Measurements from ENCODE around the gene DOCK2. TPM values are rescaled to one million over a fixed set of nuclear protein-coding genes. Genes with fewer than 3 reads are reported as not detected.

Gene DOCK2
- total RNA-seq, 1 experiment from 2014 or later, result not detected

- H3K9me3 Mint-ChIP-seq (ENCODE audit: low read depth, unreplicated experiment), result peaks cover 4% of the 10 kb centered on the region
- DNase-seq, result no peak
- CTCF ChIA-PET, result no interaction called here
- H3K36me3 Mint-ChIP-seq (ENCODE audit: insufficient read depth, unreplicated experiment), result no peaks in the 10 kb centered on the region
- no TSS peak for BruUV-seq (replicated peaks)
- no peak overlapping the region for H3K27ac Mint-ChIP-seq (ENCODE audit: unreplicated experiment)
- no peak overlapping the region for H3K4me3 Mint-ChIP-seq (ENCODE audit: low read depth, unreplicated experiment)
- intact Hi-C loops (cut with micrococcal nuclease; ENCODE audit: unreplicated experiment), result no loop called here
- H3K4me1 Mint-ChIP-seq (ENCODE audit: low read depth, unreplicated experiment), result no peaks in the 10 kb centered on the region
- H3K27me3 Mint-ChIP-seq (ENCODE audit: unreplicated experiment), result no peaks in the 10 kb centered on the region
- TF ChIP-seq CTCF (IDR thresholded peaks at IDR 0.05; ENCODE audit: unreplicated experiment), result no peak
Measured at GRCh38 chr5:169626779-169627178, 10.3 kb upstream of the DOCK2 start.

- CTCF ChIA-PET, result interaction anchor here (0.6 kb wide), 1 partner anchor 13 kb away, joined by 4 read pairs; no protein-coding TSS in a partner anchor
- no peaks in the 10 kb centered on the region for H3K36me3 Mint-ChIP-seq (ENCODE audit: insufficient read depth, unreplicated experiment)
- no peak overlapping the region for H3K27ac Mint-ChIP-seq (ENCODE audit: unreplicated experiment)
- H3K9me3 Mint-ChIP-seq (ENCODE audit: low read depth, unreplicated experiment), result peaks cover 4% of the 10 kb centered on the region
- BruUV-seq (replicated peaks), result no TSS peak
- TF ChIP-seq CTCF (IDR thresholded peaks at IDR 0.05; ENCODE audit: unreplicated experiment), result no peak
- intact Hi-C loops (cut with micrococcal nuclease; ENCODE audit: unreplicated experiment), result no loop called here
- H3K27me3 Mint-ChIP-seq (ENCODE audit: unreplicated experiment), result no peaks in the 10 kb centered on the region
- no peak overlapping the region for H3K4me3 Mint-ChIP-seq (ENCODE audit: low read depth, unreplicated experiment)
- no peak for DNase-seq
- no peaks in the 10 kb centered on the region for H3K4me1 Mint-ChIP-seq (ENCODE audit: low read depth, unreplicated experiment)
Measured at GRCh38 chr5:169627551-169627950, 9.5 kb upstream of the DOCK2 start.

GRCh38 chr5:169628892-169629291, 8.2 kb upstream of the DOCK2 start:
- Mint-ChIP-seq H3K36me3 (ENCODE audit: insufficient read depth, unreplicated experiment) (no peaks in the 10 kb centered on the region), H3K27me3 (ENCODE audit: unreplicated experiment) (no peaks in the 10 kb centered on the region), H3K27ac (ENCODE audit: unreplicated experiment) (no peak overlapping the region), H3K9me3 (ENCODE audit: low read depth, unreplicated experiment) (peaks cover 4% of the 10 kb centered on the region), H3K4me1 (ENCODE audit: low read depth, unreplicated experiment) (no peaks in the 10 kb centered on the region), H3K4me3 (ENCODE audit: low read depth, unreplicated experiment) (no peak overlapping the region)
- DNase-seq, result no peak
- BruUV-seq (replicated peaks), result no TSS peak
- intact Hi-C loops (cut with micrococcal nuclease; ENCODE audit: unreplicated experiment), result no loop called here
- CTCF ChIA-PET, result no interaction called here
- TF ChIP-seq CTCF (IDR thresholded peaks at IDR 0.05; ENCODE audit: unreplicated experiment), result no peak

GRCh38 chr5:169629847-169630548, 7.1 kb upstream of the DOCK2 start:
- intact Hi-C loops (cut with micrococcal nuclease; ENCODE audit: unreplicated experiment), result no loop called here
- H3K27me3 Mint-ChIP-seq (ENCODE audit: unreplicated experiment), result no peaks in the 10 kb centered on the region
- no peaks in the 10 kb centered on the region for H3K4me1 Mint-ChIP-seq (ENCODE audit: low read depth, unreplicated experiment)
- CTCF ChIA-PET, result no interaction called here
- TF ChIP-seq CTCF (IDR thresholded peaks at IDR 0.05; ENCODE audit: unreplicated experiment), result no peak
- peaks cover 5% of the 10 kb centered on the region for H3K9me3 Mint-ChIP-seq (ENCODE audit: low read depth, unreplicated experiment)
- H3K36me3 Mint-ChIP-seq (ENCODE audit: insufficient read depth, unreplicated experiment), result no peaks in the 10 kb centered on the region
- BruUV-seq (replicated peaks), result no TSS peak
- no peak overlapping the region for H3K27ac Mint-ChIP-seq (ENCODE audit: unreplicated experiment)
- no peak for DNase-seq
- H3K4me3 Mint-ChIP-seq (ENCODE audit: low read depth, unreplicated experiment), result no peak overlapping the region

Data from Calu3 (cell line).